Fibroblast of villous mesenchyme (primary cell): ENCODE results near the gene EYS. TPM values are rescaled to one million over a fixed set of nuclear protein-coding genes. Genes with fewer than 3 reads are reported as not detected.
"Not testable (repeated sequence)": the region's sequence is repeated elsewhere in the genome, so short reads cannot be mapped to it uniquely, and the experiment has no call there.

Experiments used
- DNase-seq: peaks from one replicate; pipeline ENCODE4 v3.0.0-alpha.2; 2010; ENCODE audit warnings: low read depth
- H3K4me3 ChIP-seq: 2 replicates; pipeline ENCODE4 v1.5.1; 2011; ENCODE audit warnings: low read depth, mild to moderate bottlenecking, low read length
- total RNA-seq: library from RNA; depleted of rRNA; stranded (reverse); fragments of >200 nt; gene quantifications from 2 replicates; pipeline ENCODE4 v1.2.3, GENCODE V29; 2012
- TF ChIP-seq, protein P1 (sequence below): IDR thresholded peaks from 2 replicates; pipeline ENCODE4 v1.5.1; 2012; ENCODE audit warnings: low read depth, mild to moderate bottlenecking, low read length; ENCODE audit not compliant: insufficient read depth

EYS gene
- total RNA-seq, 1 donor, result under 0.01 TPM

DNA sequence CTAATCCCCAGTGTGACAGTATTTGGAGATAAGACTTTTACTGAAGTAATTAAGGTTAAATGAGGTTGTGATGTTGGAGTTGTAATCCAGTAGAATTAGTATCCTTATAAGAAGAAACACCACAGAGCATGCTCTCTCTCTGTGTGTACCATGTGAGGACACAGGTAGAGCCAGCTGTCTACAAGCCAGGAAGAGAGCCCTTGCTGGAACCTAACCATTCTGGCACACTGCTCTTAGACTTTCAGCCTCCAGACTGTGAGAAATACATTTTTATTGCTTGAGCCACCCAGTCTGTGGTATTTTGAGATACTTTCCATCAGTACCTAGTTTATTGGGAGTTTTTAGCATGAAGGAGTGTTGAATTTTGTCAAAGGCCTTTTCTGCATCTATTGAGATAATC, 1961.2 kb downstream of the EYS start:
- TF ChIP-seq, protein P1, sequence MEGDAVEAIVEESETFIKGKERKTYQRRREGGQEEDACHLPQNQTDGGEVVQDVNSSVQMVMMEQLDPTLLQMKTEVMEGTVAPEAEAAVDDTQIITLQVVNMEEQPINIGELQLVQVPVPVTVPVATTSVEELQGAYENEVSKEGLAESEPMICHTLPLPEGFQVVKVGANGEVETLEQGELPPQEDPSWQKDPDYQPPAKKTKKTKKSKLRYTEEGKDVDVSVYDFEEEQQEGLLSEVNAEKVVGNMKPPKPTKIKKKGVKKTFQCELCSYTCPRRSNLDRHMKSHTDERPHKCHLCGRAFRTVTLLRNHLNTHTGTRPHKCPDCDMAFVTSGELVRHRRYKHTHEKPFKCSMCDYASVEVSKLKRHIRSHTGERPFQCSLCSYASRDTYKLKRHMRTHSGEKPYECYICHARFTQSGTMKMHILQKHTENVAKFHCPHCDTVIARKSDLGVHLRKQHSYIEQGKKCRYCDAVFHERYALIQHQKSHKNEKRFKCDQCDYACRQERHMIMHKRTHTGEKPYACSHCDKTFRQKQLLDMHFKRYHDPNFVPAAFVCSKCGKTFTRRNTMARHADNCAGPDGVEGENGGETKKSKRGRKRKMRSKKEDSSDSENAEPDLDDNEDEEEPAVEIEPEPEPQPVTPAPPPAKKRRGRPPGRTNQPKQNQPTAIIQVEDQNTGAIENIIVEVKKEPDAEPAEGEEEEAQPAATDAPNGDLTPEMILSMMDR, result no peak
- no peak overlapping the region for H3K4me3 ChIP-seq
- no peak for DNase-seq

DNA sequence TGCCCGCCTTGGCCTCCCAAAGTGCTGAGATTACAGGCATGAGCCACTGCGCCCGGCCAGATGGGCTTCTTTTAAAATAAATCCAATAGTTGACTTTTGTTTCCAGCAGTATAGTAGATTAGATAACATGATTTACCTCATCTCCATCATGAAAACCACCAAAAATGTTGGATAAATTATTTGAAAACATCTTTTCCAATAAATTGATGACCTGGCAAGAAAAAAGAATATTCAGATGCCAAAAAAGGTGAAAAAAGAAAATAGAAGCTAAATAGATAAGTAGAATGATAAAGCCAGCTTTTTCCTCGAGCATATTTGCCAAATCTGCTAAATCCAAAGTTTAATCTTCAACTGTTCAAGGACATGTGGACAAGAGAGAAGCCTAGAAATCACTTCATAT, 1962.2 kb downstream of the EYS start:
- TF ChIP-seq, protein P1, result no peak
- DNase-seq, result no peak
- no peak overlapping the region for H3K4me3 ChIP-seq

DNA sequence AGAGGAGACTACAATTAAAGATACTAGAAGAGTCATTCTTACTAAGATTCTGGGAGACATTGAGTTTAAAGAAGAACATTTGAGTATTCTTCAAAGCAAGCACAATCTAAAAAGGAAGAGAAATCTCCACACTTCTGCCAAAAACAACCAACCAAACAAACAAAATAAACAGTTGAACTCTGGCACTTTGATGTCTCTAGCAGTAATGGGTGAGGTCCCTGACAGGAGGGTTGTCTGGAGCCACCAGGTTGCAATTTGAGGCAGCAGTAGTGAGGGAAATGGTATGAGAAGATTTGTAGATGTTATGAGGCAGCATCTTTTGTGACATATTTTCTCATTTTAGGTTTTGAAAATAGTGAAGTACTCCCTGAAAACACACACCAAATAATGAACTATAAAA, 1963.3 kb downstream of the EYS start:
- TF ChIP-seq, protein P1, result no peak
- H3K4me3 ChIP-seq, result no peak overlapping the region
- DNase-seq, result no peak

DNA sequence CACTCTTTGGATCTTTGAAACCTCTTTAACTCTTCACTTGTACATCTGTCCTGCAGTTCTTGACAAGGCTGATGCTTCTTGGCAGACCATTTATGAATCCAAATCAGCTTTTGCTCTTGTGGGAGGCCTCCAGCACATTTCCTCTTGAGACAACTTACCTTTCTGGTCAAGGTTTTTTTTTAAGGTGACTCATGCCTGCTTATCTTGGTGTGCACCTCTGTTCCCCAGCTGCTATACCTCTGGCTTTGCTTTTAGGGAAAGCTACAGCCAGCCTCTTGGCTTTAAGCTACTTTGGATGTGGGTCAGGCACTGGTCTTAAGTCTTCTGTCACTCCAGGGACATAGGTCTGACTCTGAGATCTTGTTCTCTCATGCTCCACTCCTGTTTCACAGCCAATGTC, 1965.0 kb downstream of the EYS start:
- H3K4me3 ChIP-seq, result no peak overlapping the region
- DNase-seq, result no peak
- TF ChIP-seq, protein P1, result no peak

DNA sequence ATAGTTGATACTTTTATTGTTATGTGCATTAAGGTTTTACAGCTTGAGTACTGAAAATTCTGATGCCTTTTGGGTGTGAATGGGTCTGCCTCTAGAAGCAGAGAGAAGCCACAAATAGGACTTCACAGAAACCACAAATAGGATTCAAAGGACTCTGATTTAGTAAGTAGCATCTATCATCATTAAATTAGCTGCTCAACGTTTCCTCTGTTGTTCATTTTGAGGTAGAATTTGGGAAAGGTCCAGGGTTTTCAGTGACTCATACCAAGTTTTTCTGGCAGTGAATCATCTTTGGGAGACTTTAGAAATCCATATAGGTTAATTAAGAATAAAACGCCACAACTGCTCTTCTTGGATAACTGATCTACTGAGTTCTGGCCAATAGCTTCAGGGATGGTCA, 1966.3 kb downstream of the EYS start:
- TF ChIP-seq, protein P1, result no peak
- peak; percentile 78 for DNase-seq
- H3K4me3 ChIP-seq, result no peak overlapping the region

DNA sequence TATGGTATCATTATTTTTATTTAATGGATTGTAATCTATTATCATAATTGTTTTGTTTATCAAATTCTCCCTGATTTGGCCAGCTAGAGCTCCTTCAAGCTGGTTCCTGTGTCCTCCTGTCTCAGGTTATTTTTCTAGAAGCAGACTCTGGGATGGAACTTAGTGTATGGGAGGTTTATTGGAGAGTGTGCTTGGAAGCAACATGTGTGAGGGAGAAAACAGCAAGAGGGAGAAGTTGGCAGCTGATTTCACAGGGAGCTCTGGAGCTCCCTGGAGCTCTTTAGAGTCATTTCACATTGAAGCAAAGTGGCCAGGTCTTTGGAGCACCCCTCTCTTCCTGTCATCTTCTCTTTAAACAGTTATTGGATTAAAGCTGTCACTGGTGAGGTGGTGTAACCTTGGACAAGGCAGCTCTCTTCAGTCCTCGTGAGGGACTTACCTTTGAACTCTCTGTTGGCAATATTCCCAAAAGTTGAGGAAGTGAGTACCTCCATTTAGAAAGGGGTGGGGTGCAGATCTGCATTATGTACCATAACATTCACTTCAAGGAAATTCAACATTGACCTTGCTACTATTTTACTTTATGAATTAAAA, 1967.8 kb downstream of the EYS start:
- TF ChIP-seq, protein P1, result no peak
- H3K4me3 ChIP-seq, result no peak overlapping the region
- no peak for DNase-seq

DNA sequence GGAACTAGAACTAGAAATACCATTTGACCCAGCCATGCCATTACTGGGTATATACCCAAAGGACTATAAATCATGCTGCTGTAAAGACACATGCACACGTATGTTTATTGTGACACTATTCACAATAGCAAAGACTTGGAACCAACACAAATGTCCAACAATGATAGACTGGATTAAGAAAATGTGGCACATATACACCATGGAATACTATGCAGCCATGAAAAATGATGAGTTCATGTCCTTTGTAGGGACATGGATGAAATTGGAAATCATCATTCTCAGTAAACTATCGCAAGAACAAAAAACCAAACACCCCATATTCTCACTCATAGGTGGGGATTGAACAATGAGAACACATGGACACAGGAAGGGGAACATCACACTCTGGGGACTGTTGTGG, 1968.8 kb downstream of the EYS start:
- not testable (repeated sequence) for H3K4me3 ChIP-seq, DNase-seq
